ENCODE measurements around the gene TRABD2B. TPM values are rescaled to one million over a fixed set of nuclear protein-coding genes. Genes with fewer than 3 reads are reported as not detected.

TRABD2B gene
- total RNA-seq, 1 experiment from 2014 or later: 0.36 TPM

DNA sequence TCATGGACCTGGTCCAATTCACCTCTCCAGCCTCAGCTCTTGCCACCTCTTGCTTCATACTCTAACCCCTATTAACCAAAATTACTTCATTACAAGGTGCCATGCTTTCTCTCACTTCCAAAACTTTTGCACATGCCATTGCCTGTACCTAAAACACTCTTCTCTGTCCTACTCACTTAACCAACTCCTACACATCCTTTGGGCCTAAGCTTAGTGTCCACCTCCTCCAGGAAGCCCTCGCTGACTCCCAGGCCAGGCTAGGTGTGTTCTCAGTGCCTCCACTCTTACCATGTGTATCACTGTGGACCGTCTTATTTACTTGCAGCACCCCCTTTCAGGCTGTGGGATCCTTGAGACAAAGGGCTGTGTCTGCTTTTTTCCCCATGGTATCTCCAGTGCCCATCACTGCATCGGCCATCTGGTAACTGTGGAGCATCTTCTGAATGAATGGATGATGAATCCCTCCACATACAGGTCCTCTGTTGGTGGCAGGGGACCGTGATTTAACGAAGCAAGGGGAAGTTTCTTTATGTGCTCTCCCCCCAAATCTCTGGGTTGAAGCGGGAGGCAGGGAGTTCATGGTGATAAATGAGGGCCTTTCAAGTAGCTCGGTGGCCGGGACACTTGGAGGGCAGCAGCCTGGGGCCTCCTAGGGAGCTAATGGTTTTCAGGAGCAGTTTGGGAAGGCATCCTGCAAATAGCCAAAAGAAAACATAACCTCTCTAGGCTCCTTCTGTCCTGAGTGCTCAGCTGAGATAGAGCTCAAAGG is 111.9 kb downstream of the TRABD2B start:
- Mint-ChIP-seq H3K27me3 (ENCODE audit: insufficient read depth, unreplicated experiment) (peaks cover 3% of the 10 kb centered on the region), H3K4me3 (ENCODE audit: unreplicated experiment) (no peak overlapping the region), H3K4me1 (ENCODE audit: low read depth, unreplicated experiment) (no peaks in the 10 kb centered on the region), H3K27ac (ENCODE audit: unreplicated experiment) (no peak overlapping the region), H3K36me3 (ENCODE audit: insufficient read depth, unreplicated experiment) (no peaks in the 10 kb centered on the region), H3K9me3 (ENCODE audit: unreplicated experiment) (no peaks in the 10 kb centered on the region)
- Histone ChIP-seq H3K9me3 (no peaks in the 10 kb centered on the region), H3K27me3 (replicated peaks; ENCODE audit: control insufficient read depth, insufficient read depth, low read length) (no peaks in the 10 kb centered on the region), H3K36me3 (ENCODE audit: control insufficient read depth, insufficient read depth, low read length) (no peaks in the 10 kb centered on the region), H3K4me1 (no peaks in the 10 kb centered on the region), H3K4me3 (ENCODE audit: low read depth, low read length) (no peak overlapping the region)
- CTCF ChIA-PET: no interaction called here
- no TSS peak for BruUV-seq (replicated peaks)
- DNase-seq: no peak
- intact Hi-C loops (cut with micrococcal nuclease; ENCODE audit: unreplicated experiment): no loop called here
- POLR2A ChIA-PET: no interaction called here
- TF ChIP-seq, protein P1, sequence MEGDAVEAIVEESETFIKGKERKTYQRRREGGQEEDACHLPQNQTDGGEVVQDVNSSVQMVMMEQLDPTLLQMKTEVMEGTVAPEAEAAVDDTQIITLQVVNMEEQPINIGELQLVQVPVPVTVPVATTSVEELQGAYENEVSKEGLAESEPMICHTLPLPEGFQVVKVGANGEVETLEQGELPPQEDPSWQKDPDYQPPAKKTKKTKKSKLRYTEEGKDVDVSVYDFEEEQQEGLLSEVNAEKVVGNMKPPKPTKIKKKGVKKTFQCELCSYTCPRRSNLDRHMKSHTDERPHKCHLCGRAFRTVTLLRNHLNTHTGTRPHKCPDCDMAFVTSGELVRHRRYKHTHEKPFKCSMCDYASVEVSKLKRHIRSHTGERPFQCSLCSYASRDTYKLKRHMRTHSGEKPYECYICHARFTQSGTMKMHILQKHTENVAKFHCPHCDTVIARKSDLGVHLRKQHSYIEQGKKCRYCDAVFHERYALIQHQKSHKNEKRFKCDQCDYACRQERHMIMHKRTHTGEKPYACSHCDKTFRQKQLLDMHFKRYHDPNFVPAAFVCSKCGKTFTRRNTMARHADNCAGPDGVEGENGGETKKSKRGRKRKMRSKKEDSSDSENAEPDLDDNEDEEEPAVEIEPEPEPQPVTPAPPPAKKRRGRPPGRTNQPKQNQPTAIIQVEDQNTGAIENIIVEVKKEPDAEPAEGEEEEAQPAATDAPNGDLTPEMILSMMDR (IDR thresholded peaks at IDR 0.05; ENCODE audit: insufficient read depth in 1 of 2, low read depth in 1 of 2, low read length in 1 of 2, severe bottlenecking in 1 of 2, unreplicated experiment in 1 of 2): no peak

GRCh38 chr1:47883963-47884362 is 113.2 kb downstream of the TRABD2B start:
- TF ChIP-seq, protein P1 (IDR thresholded peaks at IDR 0.05; ENCODE audit: insufficient read depth in 1 of 2, low read depth in 1 of 2, low read length in 1 of 2, severe bottlenecking in 1 of 2, unreplicated experiment in 1 of 2): no peak
- no peaks in the 10 kb centered on the region for H3K9me3 ChIP-seq
- CTCF ChIA-PET: no interaction called here
- Mint-ChIP-seq H3K36me3 (ENCODE audit: insufficient read depth, unreplicated experiment) (no peaks in the 10 kb centered on the region), H3K27me3 (ENCODE audit: insufficient read depth, unreplicated experiment) (peaks cover 3% of the 10 kb centered on the region), H3K27ac (ENCODE audit: unreplicated experiment) (no peak overlapping the region), H3K9me3 (ENCODE audit: unreplicated experiment) (no peaks in the 10 kb centered on the region), H3K4me1 (ENCODE audit: low read depth, unreplicated experiment) (no peaks in the 10 kb centered on the region), H3K4me3 (ENCODE audit: unreplicated experiment) (no peak overlapping the region)
- H3K4me1 ChIP-seq: no peaks in the 10 kb centered on the region
- H3K27me3 ChIP-seq (replicated peaks; ENCODE audit: control insufficient read depth, insufficient read depth, low read length): no peaks in the 10 kb centered on the region
- intact Hi-C loops (cut with micrococcal nuclease; ENCODE audit: unreplicated experiment): no loop called here
- BruUV-seq (replicated peaks): no TSS peak
- DNase-seq: no peak
- no peaks in the 10 kb centered on the region for H3K36me3 ChIP-seq (ENCODE audit: control insufficient read depth, insufficient read depth, low read length)
- POLR2A ChIA-PET: no interaction called here
- H3K4me3 ChIP-seq (ENCODE audit: low read depth, low read length): no peak overlapping the region

DNA sequence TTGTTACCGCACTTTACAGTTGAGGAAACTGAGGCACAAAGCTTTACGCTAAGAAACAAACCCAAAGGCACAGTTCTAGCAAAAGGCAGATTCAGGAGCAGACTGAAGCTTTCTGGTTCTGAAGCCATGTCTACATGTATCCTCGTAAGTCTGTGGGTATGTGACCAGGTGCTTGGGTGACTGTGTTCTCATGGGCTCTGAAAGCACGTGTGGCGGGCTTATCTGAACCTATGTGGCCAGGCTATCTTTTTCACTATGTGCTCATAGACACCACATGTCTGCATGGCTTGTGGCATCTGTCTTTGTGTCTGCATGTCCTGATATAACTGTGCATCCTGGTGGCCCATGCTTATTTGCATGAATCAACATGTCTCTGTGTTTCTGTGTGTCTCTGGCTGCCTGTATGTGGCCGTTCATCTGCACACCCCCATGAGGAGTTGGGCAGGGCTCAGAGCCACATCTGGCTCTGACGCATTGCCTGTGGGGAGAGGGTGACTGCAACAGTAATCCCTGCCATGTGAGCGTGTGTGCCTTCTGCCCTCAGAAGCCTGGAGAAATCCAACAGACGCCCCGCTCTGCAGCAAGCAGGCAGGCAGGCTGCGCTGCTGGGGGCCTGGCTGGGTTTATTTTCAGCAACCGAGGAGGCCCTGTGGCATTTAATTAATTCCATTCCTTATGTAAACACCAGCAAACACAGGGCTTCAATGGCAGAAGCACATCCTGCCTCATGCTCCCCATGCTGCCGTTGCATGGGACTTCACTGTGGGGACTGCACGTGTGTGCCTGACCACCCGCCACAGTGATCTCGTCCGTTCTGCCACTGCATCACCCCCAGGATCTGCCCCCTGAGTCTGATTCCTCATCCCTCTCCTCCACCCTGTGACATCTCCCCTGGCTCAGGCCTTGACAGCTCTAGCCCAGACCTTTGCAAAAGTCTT is 115.4 kb downstream of the TRABD2B start:
- H3K4me1 ChIP-seq: no peaks in the 10 kb centered on the region
- H3K4me3 Mint-ChIP-seq (ENCODE audit: unreplicated experiment): no peak overlapping the region
- intact Hi-C loops (cut with micrococcal nuclease; ENCODE audit: unreplicated experiment): no loop called here
- CTCF ChIA-PET: no interaction called here
- no peaks in the 10 kb centered on the region for H3K27me3 Mint-ChIP-seq (ENCODE audit: insufficient read depth, unreplicated experiment)
- no peak overlapping the region for H3K4me3 ChIP-seq (ENCODE audit: low read depth, low read length)
- POLR2A ChIA-PET: no interaction called here
- no peak for DNase-seq
- no peaks in the 10 kb centered on the region for H3K27me3 ChIP-seq (replicated peaks; ENCODE audit: control insufficient read depth, insufficient read depth, low read length)
- H3K36me3 Mint-ChIP-seq (ENCODE audit: insufficient read depth, unreplicated experiment): no peaks in the 10 kb centered on the region
- H3K9me3 Mint-ChIP-seq (ENCODE audit: unreplicated experiment): no peaks in the 10 kb centered on the region
- no peaks in the 10 kb centered on the region for H3K4me1 Mint-ChIP-seq (ENCODE audit: low read depth, unreplicated experiment)
- TF ChIP-seq, protein P1 (IDR thresholded peaks at IDR 0.05; ENCODE audit: insufficient read depth in 1 of 2, low read depth in 1 of 2, low read length in 1 of 2, severe bottlenecking in 1 of 2, unreplicated experiment in 1 of 2): no peak
- no TSS peak for BruUV-seq (replicated peaks)
- H3K27ac Mint-ChIP-seq (ENCODE audit: unreplicated experiment): no peak overlapping the region
- H3K9me3 ChIP-seq: no peaks in the 10 kb centered on the region
- H3K36me3 ChIP-seq (ENCODE audit: control insufficient read depth, insufficient read depth, low read length): no peaks in the 10 kb centered on the region
